ENCODE results near the gene SLC6A7. TPM values are rescaled to one million over a fixed set of nuclear protein-coding genes. Genes with fewer than 3 reads are reported as not detected.
A peak's percentile ranks its signal among the peaks of the same experiment; 100 is the strongest.

SLC6A7 gene
- total RNA-seq, 1 donor from 2014 or later: not detected

DNA sequence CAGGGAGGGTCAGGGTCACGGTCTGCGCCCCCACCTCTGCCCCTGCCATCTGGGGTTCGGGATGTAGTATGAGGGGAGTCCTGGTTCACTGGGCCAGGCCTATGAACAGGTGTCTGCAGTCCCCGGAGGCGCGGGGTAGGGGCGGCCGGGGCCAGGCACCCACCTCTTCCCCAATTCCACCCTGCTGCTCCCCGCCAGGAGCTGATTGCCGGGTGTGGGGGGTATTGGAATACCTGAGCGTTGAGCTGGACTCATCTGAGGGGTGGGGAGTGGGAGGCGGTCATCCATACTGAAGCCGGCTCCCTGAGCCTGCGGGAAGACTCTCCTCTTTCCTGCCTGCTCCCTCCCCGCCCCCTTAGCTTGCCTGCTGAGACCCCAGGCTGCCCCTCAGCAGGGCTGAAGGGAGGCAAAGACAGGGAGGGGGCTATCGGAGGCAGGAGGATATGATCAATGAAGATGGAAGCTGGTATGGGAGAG is 679 bp downstream of the SLC6A7 start:
- no peak for DNase-seq (ENCODE audit: low spot score)

GRCh38 chr5:150190987-150191386 is 1.1 kb downstream of the SLC6A7 start:
- no peak for DNase-seq (ENCODE audit: low spot score)

GRCh38 chr5:150192462-150192861 is 2.6 kb downstream of the SLC6A7 start:
- DNase-seq (ENCODE audit: low spot score): no peak

DNA sequence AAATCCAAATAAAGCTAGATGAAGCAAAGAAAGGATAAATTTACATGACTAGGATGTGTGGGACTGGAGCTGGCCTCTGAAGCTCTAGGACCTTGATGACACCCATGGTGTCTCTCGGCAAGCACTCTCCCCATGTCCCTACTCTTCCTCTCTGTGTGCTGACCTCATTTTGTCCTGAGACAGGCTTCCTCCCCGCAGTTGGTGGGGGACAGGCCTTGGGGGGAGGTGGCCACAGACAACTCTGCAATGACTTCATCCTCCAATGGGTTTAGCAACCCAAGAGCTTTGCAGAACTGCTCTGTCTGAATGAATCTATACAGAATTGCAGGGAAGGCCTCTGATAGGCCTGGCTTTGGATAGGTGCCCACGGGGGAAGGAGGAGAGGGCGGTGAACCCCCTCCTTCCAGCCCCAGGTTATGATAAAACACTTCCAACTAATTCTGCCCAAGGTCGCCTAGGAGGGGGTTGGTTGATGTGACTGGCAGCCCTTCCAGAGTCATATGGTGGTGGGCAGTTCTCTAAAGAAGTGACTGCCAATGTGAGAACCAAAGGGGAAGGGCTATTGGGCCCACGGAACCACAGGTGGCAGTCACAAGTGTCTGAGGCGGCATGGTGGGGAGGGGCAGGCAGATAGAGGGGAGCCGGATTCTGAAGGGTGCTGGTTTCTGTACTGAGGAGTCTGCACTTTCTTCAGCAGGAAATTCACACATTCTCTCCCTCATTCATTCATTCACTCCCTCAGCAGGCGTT is 6.0 kb downstream of the SLC6A7 start:
- no peak for DNase-seq (ENCODE audit: low spot score)

DNA sequence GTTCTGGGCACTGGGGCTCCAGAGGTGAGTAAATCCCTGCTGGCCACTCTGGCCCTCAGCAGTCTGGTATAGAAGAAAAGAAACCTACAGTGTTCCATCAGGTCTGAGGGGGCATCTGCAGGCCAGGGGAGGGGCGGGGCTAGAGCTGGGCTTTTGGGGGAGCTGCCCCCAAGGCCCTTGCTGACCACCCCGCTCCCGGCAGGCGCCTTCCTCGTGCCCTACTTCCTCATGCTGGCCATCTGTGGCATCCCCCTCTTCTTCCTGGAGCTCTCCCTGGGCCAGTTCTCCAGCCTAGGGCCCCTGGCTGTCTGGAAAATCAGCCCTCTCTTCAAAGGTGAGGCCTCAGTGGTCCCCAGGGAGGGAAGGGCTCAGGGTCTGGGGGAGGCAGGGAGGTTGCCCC is 6.7 kb downstream of the SLC6A7 start:
- DNase-seq (ENCODE audit: low spot score): no peak

GRCh38 chr5:150196986-150197385 is 7.1 kb downstream of the SLC6A7 start:
- no peak for DNase-seq (ENCODE audit: low spot score)

DNA sequence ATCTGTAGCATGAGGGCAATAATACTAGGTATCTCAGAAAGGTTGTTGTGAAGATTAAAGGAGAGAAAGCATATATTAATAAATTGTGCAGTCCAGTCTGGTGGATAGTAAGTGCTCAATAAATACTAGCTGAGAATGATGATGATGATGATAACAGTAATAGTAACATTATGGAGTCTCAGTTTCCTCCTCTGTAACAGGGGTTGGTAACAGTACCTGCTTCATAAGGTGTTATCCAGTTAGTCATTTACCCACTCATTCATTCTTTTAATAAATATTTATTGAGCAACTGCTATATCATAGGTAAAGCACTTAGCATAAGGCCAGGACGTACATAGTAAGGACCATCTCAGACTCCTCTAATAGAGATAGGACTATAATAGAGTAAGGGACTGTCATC is 7.6 kb downstream of the SLC6A7 start:
- no peak for DNase-seq (ENCODE audit: low spot score)

DNA sequence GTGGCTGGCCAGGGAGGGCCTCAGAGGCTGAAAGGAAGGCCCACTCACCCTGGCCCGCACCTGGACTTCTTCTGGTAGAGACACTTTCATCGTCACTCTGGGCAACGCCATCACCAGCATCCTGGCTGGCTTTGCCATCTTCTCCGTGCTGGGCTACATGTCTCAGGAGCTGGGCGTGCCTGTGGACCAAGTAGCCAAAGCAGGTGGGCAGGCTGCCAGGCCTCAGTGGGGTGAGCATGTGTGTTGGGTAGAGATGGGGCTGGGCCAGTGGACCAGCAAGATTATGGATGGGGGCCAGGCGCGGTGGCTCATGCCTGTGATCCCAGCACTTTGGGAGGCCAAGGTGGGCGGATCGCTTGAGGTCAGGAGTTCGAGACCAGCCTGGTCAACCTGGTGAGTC is 12.6 kb downstream of the SLC6A7 start:
- DNase-seq (ENCODE audit: low spot score): no peak

GRCh38 chr5:150203832-150204589 is 14.1 kb downstream of the SLC6A7 start:
- no peak for DNase-seq (ENCODE audit: low spot score)

DNA sequence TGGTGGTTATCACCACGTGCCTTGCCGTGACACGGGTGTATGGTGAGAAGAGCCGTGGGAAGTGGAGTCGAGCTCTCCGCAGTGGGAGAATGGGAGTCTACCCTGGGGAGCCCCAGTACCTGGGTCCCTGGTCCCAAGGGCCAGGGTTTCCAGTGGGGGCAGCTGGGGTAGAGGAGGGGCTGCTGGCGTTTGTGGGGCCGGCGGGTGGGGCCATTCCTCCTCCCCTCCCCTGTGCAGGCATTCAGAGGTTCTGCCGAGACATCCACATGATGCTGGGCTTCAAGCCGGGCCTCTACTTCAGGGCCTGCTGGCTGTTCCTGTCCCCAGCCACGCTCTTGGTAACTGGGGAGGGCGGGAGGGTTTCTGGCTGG is 14.7 kb downstream of the SLC6A7 start:
- no peak for DNase-seq (ENCODE audit: low spot score)

- DNase-seq (ENCODE audit: low spot score): no peak
These were observed 16.4 kb downstream of the SLC6A7 start for GRCh38 chr5:150206098-150206778.

DNA sequence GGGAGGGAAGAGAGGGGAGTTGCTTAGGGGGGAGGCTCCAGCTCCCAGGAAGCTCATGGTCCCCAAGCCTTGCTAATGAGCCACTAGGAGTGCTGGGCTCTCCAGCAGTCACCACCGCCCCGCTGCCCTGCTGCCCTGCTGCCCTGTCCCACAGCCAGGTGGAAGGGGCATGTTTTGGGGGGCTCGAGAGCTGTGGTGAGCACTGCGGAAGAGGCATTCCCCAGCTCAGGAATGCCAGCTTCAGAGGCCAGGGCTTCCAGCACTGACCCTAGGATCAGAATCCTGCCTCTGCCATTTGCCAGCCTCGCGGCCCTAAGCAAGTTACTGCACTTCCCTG is 16.9 kb downstream of the SLC6A7 start:
- DNase-seq (ENCODE audit: low spot score): no peak

- no peak for DNase-seq (ENCODE audit: low spot score)
These were observed 18.6 kb downstream of the SLC6A7 start for GRCh38 chr5:150208187-150209098.

DNA sequence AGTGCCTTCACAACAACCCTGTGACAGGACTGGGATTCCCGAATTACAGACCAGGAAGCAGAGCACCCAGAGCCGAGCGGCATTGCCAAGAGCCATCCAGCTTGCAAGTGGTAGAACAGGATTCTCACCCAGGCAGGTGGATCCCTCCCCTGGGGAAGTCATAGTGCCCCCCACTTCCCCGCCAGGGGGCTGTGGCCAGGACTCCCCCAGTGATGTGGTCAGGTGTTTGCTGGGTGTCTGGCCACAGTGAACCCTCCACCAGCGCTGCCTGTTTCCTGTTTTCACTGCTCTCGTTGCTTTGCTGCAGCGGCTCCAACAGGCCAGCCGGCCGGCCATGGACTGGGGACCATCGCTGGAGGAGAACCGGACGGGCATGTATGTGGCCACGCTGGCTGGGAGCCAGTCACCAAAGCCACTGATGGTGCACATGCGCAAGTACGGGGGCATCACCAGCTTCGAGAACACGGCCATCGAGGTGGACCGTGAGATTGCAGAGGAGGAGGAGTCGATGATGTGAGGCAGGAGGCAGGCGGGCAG is 19.3 kb downstream of the SLC6A7 start:
- DNase-seq (ENCODE audit: low spot score): peak; percentile 39

DNA sequence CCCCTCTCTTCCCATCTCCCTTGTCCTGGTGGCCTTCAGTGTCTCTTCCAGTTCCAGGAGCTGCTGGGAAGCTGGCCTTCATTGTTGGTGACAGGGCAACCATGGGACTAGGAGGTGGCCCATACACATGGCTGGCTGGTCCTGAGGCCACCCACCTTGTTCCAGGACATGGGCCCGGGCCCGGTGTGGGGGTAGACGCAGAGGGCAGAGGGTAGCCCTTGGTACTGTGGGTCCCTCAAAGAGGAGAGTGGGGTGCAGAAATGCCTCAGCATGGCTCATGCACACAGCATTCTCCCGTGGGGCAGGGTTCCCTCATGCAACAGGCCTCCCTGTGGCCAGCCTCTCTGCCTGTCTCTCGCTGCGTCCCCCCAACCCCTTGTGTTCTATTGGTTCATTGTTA is 20.8 kb downstream of the SLC6A7 start:
- DNase-seq (ENCODE audit: low spot score): no peak

DNA sequence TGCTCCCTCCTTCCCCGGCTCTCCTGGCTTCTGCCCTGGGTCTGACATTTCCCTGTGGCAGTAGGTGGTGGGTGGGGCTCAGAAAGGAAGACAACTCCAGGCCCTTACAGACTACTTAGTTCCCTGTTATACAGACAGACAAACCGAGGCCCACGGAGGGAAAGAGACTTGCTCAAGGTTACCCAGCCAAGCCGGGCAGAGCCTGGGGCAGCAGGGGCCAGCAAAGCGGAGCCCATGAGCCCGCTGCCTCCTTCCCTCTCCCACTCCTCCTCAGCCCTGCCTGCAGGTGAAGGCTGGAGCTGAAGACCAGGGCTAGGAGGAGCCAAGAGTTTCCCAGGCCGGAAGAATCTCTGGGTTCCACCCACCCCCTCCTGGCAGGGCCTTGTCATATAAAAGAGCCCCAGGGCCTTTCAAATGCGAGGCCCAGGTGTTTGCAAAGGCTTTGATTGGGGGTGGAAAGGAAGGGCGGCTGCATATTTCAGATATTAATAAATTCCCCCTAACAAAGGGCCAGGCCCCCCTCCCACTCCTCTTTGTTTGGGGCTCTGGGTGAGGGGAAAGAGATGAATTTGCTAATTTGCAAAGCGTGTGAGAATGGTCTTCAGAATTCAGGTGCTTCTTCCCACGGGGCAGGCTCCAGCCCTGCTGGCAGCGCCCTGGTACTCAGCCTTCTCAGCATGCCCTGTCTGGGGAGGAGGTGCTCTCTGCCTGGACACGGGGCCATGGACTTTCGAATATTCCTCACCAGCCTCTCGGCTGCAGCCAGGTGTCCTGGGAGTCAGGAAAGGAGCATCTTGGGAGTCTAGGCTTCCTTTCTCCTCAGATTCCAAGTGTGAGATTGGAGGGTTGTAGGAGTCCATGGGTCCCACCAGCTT is 21.5 kb downstream of the SLC6A7 start:
- DNase-seq (ENCODE audit: low spot score): no peak

DNA sequence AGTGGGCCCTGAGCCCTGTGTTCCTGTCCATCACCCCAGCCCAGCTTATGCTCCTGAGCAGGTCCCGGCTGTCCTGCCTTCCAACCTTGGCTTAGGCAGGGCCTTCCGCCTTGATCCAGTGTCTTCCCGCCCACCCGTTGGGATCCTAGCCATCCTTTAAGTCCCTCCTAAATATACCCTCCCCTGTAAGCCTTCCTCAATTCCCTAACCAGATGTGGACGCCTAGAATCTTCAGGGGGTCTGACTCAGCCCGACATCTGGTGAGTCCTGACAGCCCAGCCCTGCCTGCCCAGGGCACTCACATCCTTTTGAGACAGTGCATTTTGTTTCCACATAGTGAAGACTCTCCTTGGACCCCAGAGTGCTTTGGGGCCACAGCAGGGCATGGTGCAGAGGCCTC is 23.7 kb downstream of the SLC6A7 start:
- no peak for DNase-seq (ENCODE audit: low spot score)

DNA sequence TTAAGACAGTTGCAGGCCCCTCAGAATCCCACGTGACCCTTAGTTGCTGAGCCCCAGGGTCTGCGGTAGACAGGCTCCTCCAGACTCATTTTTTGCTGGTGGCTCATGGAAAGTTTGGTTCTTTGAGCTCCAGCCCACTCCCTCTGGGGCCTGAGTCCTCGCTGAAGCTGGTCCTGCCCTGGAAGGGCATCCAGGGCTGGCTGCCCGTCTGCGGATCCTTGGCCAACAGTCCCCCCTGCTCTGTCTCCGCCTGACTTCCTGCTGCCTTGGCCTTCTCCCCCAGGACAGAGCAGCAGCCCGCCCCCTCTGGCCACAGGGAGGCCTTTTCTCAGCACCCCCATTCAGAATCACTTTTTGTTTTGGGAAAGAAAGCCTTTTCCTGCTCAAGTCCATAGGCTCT is 24.4 kb downstream of the SLC6A7 start:
- DNase-seq (ENCODE audit: low spot score): no peak

- no peak for DNase-seq (ENCODE audit: low spot score)
These were observed 26.4 kb downstream of the SLC6A7 start for GRCh38 chr5:150215979-150216944.

Measured in mucosa of gallbladder (tissue), 1 donor.